ENCODE results near the gene MUC5AC. TPM values are rescaled to one million over a fixed set of nuclear protein-coding genes. Genes with fewer than 3 reads are reported as not detected.

Gene MUC5AC
- total RNA-seq, 1 donor from 2014 or later = not detected

GRCh38 chr11:1116104-1116503 is 41.6 kb upstream of the MUC5AC start:
- H3K9me3 Mint-ChIP-seq (ENCODE audit: unreplicated experiment) = no peaks in the 10 kb centered on the region
- H3K36me3 Mint-ChIP-seq (ENCODE audit: unreplicated experiment) = no peaks in the 10 kb centered on the region
- H3K27me3 Mint-ChIP-seq (ENCODE audit: unreplicated experiment) = peaks cover 13% of the 10 kb centered on the region
- DNase-seq (ENCODE audit: extremely low spot score, unreplicated experiment) = peak; percentile 42
- no peak for TF ChIP-seq CTCF (IDR thresholded peaks at IDR 0.05)
- H3K4me1 Mint-ChIP-seq (ENCODE audit: unreplicated experiment) = no peaks in the 10 kb centered on the region
- no peak overlapping the region for H3K27ac Mint-ChIP-seq (ENCODE audit: unreplicated experiment)
- H3K4me3 Mint-ChIP-seq (ENCODE audit: unreplicated experiment) = no peak overlapping the region

GRCh38 chr11:1116666-1117390 is 40.9 kb upstream of the MUC5AC start:
- Mint-ChIP-seq H3K27me3 (ENCODE audit: unreplicated experiment) (peaks cover 13% of the 10 kb centered on the region), H3K9me3 (ENCODE audit: unreplicated experiment) (no peaks in the 10 kb centered on the region), H3K36me3 (ENCODE audit: unreplicated experiment) (no peaks in the 10 kb centered on the region), H3K4me1 (ENCODE audit: unreplicated experiment) (no peaks in the 10 kb centered on the region), H3K27ac (ENCODE audit: unreplicated experiment) (no peak overlapping the region), H3K4me3 (ENCODE audit: unreplicated experiment) (no peak overlapping the region)
- TF ChIP-seq CTCF (IDR thresholded peaks at IDR 0.05) = no peak
- DNase-seq (ENCODE audit: extremely low spot score, unreplicated experiment) = peak; percentile 82

- peaks cover 13% of the 10 kb centered on the region for H3K27me3 Mint-ChIP-seq (ENCODE audit: unreplicated experiment)
- H3K9me3 Mint-ChIP-seq (ENCODE audit: unreplicated experiment) = no peaks in the 10 kb centered on the region
- H3K4me3 Mint-ChIP-seq (ENCODE audit: unreplicated experiment) = no peak overlapping the region
- TF ChIP-seq CTCF (IDR thresholded peaks at IDR 0.05) = no peak
- no peaks in the 10 kb centered on the region for H3K36me3 Mint-ChIP-seq (ENCODE audit: unreplicated experiment)
- DNase-seq (ENCODE audit: extremely low spot score, unreplicated experiment) = peak; percentile 78
- peaks cover 2% of the 10 kb centered on the region for H3K4me1 Mint-ChIP-seq (ENCODE audit: unreplicated experiment)
- no peak overlapping the region for H3K27ac Mint-ChIP-seq (ENCODE audit: unreplicated experiment)
Observed at GRCh38 chr11:1117992-1118391, 39.8 kb upstream of the MUC5AC start.

GRCh38 chr11:1118755-1119603 is 38.8 kb upstream of the MUC5AC start:
- no peaks in the 10 kb centered on the region for H3K9me3 Mint-ChIP-seq (ENCODE audit: unreplicated experiment)
- peak; percentile 81 for DNase-seq (ENCODE audit: extremely low spot score, unreplicated experiment)
- H3K27me3 Mint-ChIP-seq (ENCODE audit: unreplicated experiment) = peaks cover 16% of the 10 kb centered on the region
- H3K36me3 Mint-ChIP-seq (ENCODE audit: unreplicated experiment) = no peaks in the 10 kb centered on the region
- H3K4me1 Mint-ChIP-seq (ENCODE audit: unreplicated experiment) = peaks cover 2% of the 10 kb centered on the region
- no peak overlapping the region for H3K27ac Mint-ChIP-seq (ENCODE audit: unreplicated experiment)
- no peak for TF ChIP-seq CTCF (IDR thresholded peaks at IDR 0.05)
- H3K4me3 Mint-ChIP-seq (ENCODE audit: unreplicated experiment) = no peak overlapping the region

GRCh38 chr11:1119604-1120146 is 38.1 kb upstream of the MUC5AC start:
- H3K4me3 Mint-ChIP-seq (ENCODE audit: unreplicated experiment) = no peak overlapping the region
- no peaks in the 10 kb centered on the region for H3K9me3 Mint-ChIP-seq (ENCODE audit: unreplicated experiment)
- TF ChIP-seq CTCF (IDR thresholded peaks at IDR 0.05) = no peak
- H3K4me1 Mint-ChIP-seq (ENCODE audit: unreplicated experiment) = peaks cover 2% of the 10 kb centered on the region
- no peak overlapping the region for H3K27ac Mint-ChIP-seq (ENCODE audit: unreplicated experiment)
- H3K36me3 Mint-ChIP-seq (ENCODE audit: unreplicated experiment) = no peaks in the 10 kb centered on the region
- DNase-seq (ENCODE audit: extremely low spot score, unreplicated experiment) = peak; percentile 81
- H3K27me3 Mint-ChIP-seq (ENCODE audit: unreplicated experiment) = peaks cover 16% of the 10 kb centered on the region
